Uterus (tissue), 4 donors: Measurements from ENCODE around the gene CMTM3. TPM values are rescaled to one million over a fixed set of nuclear protein-coding genes. Genes with fewer than 3 reads are reported as not detected.

Source experiments
- DNase-seq, 2 donors: peaks; one replicate each; pipeline ENCODE4 v3.0.0-alpha.2; 2019 to 2020
- H3K27ac ChIP-seq, 2 donors: fragments of 200-600 bp; sonication (generic); 1 replicate in 1 of 2; 2 replicates in 1 of 2; pipeline ENCODE4 v1.5.1; 2016 to 2018
- H3K27me3 ChIP-seq, 2 donors: fragments of 200-600 bp; sonication (generic); one replicate each; pipeline ENCODE4 v1.5.1; 2018 to 2019; ENCODE audit warnings: control low read depth in 1 of 2
- H3K36me3 ChIP-seq, 2 donors: fragments of 200-600 bp; sonication (generic); one replicate each; pipeline ENCODE4 v1.5.1; 2019; ENCODE audit warnings: control low read depth in 1 of 2
- H3K4me1 ChIP-seq, 2 donors: fragments of 200-600 bp; sonication (generic); one replicate each; pipeline ENCODE4 v1.5.1; 2018 to 2019; ENCODE audit warnings: control low read depth in 1 of 2
- H3K4me3 ChIP-seq, 2 donors: fragments of 200-600 bp; sonication (generic); 1 replicate in 1 of 2; 2 replicates in 1 of 2; pipeline ENCODE4 v1.5.1; 2018 to 2019; ENCODE audit warnings: mild to moderate bottlenecking in 1 of 2
- H3K9me3 ChIP-seq, 2 donors: fragments of 200-600 bp; sonication (generic); one replicate each; pipeline ENCODE4 v1.5.1; 2019; ENCODE audit warnings: control low read depth in 1 of 2
- POLR2A ChIP-seq, 2 donors: fragments of 450-650 bp; IDR thresholded peaks; one replicate each; pipeline ENCODE4 v1.6.1; 2016; ENCODE audit warnings: antibody characterized with exemption in 2 of 2, mild to moderate bottlenecking in 1 of 2, moderate library complexity in 1 of 2
- intact Hi-C: fragments of 100-400 bp; cut with DNase I; formaldehyde crosslinking; loops from one replicate; pipeline ENCODE4 v1.15.1; 2023; ENCODE audit warnings: low total_unique reads
- total RNA-seq, 4 donors: library from RNA; depleted of rRNA in 3 of 4; stranded (reverse); fragments of >200 nt in 3 of 4; gene quantifications; one replicate each; pipeline versions ENCODE4 v1.1.0 to v1.2.4, GENCODE V29; 2014 to 2023
- TF ChIP-seq, protein P1 (sequence below), 4 experiments: fragments of 200-600 bp in 2 of 4; fragments of 450-650 bp in 2 of 4; sonication (generic) in 2 of 4; IDR thresholded peaks; one replicate each; pipeline ENCODE4 v1.5.1; 2016 to 2019; ENCODE audit warnings: antibody characterized with exemption in 4 of 4, mild to moderate bottlenecking in 2 of 4, moderate library complexity in 1 of 4
- donor health status: DM: yes; HTN: yes; CAD: no.

Gene CMTM3
- total RNA-seq, 4 donors from 2014 or later = 42.6 to 67.9 (median 56.2) TPM

- H3K36me3 ChIP-seq = no peaks in the 10 kb centered on the region
- no peak overlapping the region for H3K4me3 ChIP-seq
- intact Hi-C loops = no loop called here
- no peak overlapping the region for H3K27ac ChIP-seq
- no peaks in the 10 kb centered on the region for H3K27me3 ChIP-seq
- DNase-seq = no peak
- no peak for TF ChIP-seq POLR2A (IDR thresholded peaks at IDR 0.05)
- TF ChIP-seq, protein P1, sequence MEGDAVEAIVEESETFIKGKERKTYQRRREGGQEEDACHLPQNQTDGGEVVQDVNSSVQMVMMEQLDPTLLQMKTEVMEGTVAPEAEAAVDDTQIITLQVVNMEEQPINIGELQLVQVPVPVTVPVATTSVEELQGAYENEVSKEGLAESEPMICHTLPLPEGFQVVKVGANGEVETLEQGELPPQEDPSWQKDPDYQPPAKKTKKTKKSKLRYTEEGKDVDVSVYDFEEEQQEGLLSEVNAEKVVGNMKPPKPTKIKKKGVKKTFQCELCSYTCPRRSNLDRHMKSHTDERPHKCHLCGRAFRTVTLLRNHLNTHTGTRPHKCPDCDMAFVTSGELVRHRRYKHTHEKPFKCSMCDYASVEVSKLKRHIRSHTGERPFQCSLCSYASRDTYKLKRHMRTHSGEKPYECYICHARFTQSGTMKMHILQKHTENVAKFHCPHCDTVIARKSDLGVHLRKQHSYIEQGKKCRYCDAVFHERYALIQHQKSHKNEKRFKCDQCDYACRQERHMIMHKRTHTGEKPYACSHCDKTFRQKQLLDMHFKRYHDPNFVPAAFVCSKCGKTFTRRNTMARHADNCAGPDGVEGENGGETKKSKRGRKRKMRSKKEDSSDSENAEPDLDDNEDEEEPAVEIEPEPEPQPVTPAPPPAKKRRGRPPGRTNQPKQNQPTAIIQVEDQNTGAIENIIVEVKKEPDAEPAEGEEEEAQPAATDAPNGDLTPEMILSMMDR (IDR thresholded peaks at IDR 0.05) = no peak
- no peaks in the 10 kb centered on the region for H3K9me3 ChIP-seq
- H3K4me1 ChIP-seq = no peaks in the 10 kb centered on the region
Measured at GRCh38 chr16:66649167-66649566, 44.7 kb downstream of the CMTM3 start.

DNA sequence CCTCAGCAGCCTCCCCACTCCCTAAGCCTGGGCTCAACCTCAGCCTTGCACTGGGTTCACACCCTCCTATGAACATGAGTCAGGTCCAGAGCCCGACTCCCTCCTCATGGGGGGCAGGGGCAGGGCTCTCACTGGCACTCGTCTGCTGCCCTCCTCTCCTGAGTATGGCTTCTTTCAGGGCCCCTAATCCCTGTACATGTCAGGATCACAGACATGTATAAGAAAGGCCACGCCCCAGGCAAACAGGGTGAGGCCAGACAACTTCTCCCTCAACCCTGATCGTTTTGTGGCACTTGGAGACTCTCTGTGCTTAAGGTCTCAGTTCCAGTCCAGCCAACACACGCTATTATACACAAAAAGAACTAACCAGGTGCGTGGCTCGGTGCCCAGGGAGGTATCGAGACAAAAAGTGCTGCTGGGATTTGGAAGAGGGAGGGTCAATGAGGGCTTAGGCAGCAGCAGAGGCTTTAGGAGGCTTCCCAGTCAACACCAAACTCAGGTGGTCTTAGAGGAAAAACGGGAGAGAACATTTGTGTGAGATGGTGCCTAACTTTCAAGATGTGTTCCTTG is 45.2 kb downstream of the CMTM3 start:
- Histone ChIP-seq H3K4me1 (no peaks in the 10 kb centered on the region), H3K9me3 (no peaks in the 10 kb centered on the region), H3K36me3 (no peaks in the 10 kb centered on the region), H3K27me3 (no peaks in the 10 kb centered on the region), H3K4me3 (no peak overlapping the region), H3K27ac (no peak overlapping the region)
- TF ChIP-seq, protein P1 (IDR thresholded peaks at IDR 0.05) = no peak
- TF ChIP-seq POLR2A (IDR thresholded peaks at IDR 0.05) = no peak
- intact Hi-C loops = no loop called here
- DNase-seq = no peak

- Histone ChIP-seq H3K27me3 (no peaks in the 10 kb centered on the region), H3K36me3 (no peaks in the 10 kb centered on the region), H3K4me3 (no peak overlapping the region), H3K4me1 (no peaks in the 10 kb centered on the region), H3K27ac (no peak overlapping the region), H3K9me3 (no peaks in the 10 kb centered on the region)
- intact Hi-C loops = no loop called here
- DNase-seq = peak; percentile 77 to 79
- TF ChIP-seq, protein P1 (IDR thresholded peaks at IDR 0.05) = peak; percentile 86 to 94 (median 88)
- no peak for TF ChIP-seq POLR2A (IDR thresholded peaks at IDR 0.05)
Measured at GRCh38 chr16:66650707-66651473, 46.4 kb downstream of the CMTM3 start.

GRCh38 chr16:66651474-66651765 is 46.9 kb downstream of the CMTM3 start:
- Histone ChIP-seq H3K4me1 (no peaks in the 10 kb centered on the region), H3K4me3 (no peak overlapping the region), H3K27ac (no peak overlapping the region), H3K36me3 (no peaks in the 10 kb centered on the region), H3K27me3 (no peaks in the 10 kb centered on the region), H3K9me3 (no peaks in the 10 kb centered on the region)
- TF ChIP-seq, protein P1 (IDR thresholded peaks at IDR 0.05) = no peak
- no peak for TF ChIP-seq POLR2A (IDR thresholded peaks at IDR 0.05)
- intact Hi-C loops = no loop called here
- DNase-seq = no peak

DNA sequence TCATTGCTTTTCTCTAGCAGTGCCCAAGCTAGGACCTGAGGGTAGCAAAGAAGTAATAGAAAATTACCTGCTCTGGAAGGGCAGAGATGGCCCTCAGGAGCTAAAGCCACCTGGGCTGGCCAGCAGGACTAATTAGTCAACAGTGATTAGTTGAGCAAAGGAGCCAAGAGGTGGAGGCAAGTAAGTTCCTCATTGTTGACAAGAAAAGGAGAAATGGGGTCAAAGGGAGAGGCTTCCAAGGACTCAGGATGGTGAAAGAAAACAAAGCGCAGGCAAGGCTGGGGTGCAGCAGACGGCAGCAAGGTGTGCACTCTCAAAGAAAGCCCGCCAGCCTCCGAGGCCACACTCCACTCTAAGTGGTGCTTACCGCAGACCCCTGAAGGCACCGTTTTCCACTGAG is 47.5 kb downstream of the CMTM3 start:
- intact Hi-C loops = no loop called here
- Histone ChIP-seq H3K27me3 (no peaks in the 10 kb centered on the region), H3K27ac (no peak overlapping the region), H3K9me3 (no peaks in the 10 kb centered on the region), H3K4me1 (no peaks in the 10 kb centered on the region), H3K4me3 (no peak overlapping the region), H3K36me3 (no peaks in the 10 kb centered on the region)
- DNase-seq = no peak
- TF ChIP-seq, protein P1 (IDR thresholded peaks at IDR 0.05) = no peak
- TF ChIP-seq POLR2A (IDR thresholded peaks at IDR 0.05) = no peak
